Measurements from ENCODE around the gene GLB1L3.
"Not testable (repeated sequence)": the region's sequence is repeated elsewhere in the genome, so short reads cannot be mapped to it uniquely, and the experiment has no call there.

Gene GLB1L3

GRCh38 chr11:134276396-134277182 is 410 bp downstream of the GLB1L3 start:
- DNase-seq = no peak

GRCh38 chr11:134277183-134278001 is 1.2 kb downstream of the GLB1L3 start:
- no peak for DNase-seq

- DNase-seq = no peak
These were observed 2.2 kb downstream of the GLB1L3 start for GRCh38 chr11:134278356-134278755.

- DNase-seq = not testable (repeated sequence)
These were observed 5.5 kb downstream of the GLB1L3 start for GRCh38 chr11:134281635-134282034.

GRCh38 chr11:134282121-134283045 is 6.2 kb downstream of the GLB1L3 start:
- no peak for DNase-seq

- DNase-seq = no peak
These were observed 7.5 kb downstream of the GLB1L3 start for GRCh38 chr11:134283461-134284230.

GRCh38 chr11:134284349-134284748 is 8.2 kb downstream of the GLB1L3 start:
- DNase-seq = not testable (repeated sequence)

GRCh38 chr11:134287561-134287960 is 11.4 kb downstream of the GLB1L3 start:
- no peak for DNase-seq

GRCh38 chr11:134288486-134288885 is 12.3 kb downstream of the GLB1L3 start:
- DNase-seq = no peak

GRCh38 chr11:134289167-134289566 is 13.0 kb downstream of the GLB1L3 start:
- DNase-seq = no peak

- no peak for DNase-seq
These were observed 13.6 kb downstream of the GLB1L3 start for GRCh38 chr11:134289789-134290188.

- DNase-seq = no peak
These were observed 14.5 kb downstream of the GLB1L3 start for GRCh38 chr11:134290646-134291045.

- DNase-seq = no peak
These were observed 15.0 kb downstream of the GLB1L3 start for GRCh38 chr11:134291196-134291595.

GRCh38 chr11:134292661-134293060 is 16.5 kb downstream of the GLB1L3 start:
- DNase-seq = no peak

- DNase-seq = no peak
These were observed 17.2 kb downstream of the GLB1L3 start for GRCh38 chr11:134293119-134294113.

- DNase-seq = no peak
These were observed 18.5 kb downstream of the GLB1L3 start for GRCh38 chr11:134294664-134295063.

GRCh38 chr11:134312223-134312622 is 36.0 kb downstream of the GLB1L3 start:
- DNase-seq = no peak

- DNase-seq = no peak
These were observed 36.6 kb downstream of the GLB1L3 start for GRCh38 chr11:134312807-134313206.

GRCh38 chr11:134313379-134313778 is 37.2 kb downstream of the GLB1L3 start:
- no peak for DNase-seq

- no peak for DNase-seq
These were observed 37.8 kb downstream of the GLB1L3 start for GRCh38 chr11:134313821-134314607.

Data from CD4-positive, alpha-beta T cell treated with Interleukin-6 for 4 hours (primary cell).